Measurements from ENCODE around the gene FOXP1.

DNA sequence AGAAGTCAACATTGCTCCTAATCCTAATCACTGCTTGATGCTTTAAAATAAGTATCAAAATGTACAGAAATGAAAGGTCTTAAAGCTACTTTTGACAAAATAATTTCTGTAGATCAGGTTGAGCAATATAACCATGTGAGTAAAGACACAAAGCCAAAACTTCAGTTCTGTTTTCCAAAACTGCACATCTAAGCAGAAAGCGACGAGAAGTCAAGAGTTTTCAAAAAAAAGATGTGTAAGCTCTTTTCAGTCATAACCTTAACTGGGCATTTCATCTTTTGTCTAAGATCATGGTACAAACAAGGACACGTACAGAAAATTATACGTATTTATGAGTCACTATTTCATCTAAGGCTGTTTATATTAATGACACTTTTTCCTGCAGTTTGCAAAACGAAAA is 608.8 kb downstream of the FOXP1 start:
- TF ChIP-seq, protein P1, sequence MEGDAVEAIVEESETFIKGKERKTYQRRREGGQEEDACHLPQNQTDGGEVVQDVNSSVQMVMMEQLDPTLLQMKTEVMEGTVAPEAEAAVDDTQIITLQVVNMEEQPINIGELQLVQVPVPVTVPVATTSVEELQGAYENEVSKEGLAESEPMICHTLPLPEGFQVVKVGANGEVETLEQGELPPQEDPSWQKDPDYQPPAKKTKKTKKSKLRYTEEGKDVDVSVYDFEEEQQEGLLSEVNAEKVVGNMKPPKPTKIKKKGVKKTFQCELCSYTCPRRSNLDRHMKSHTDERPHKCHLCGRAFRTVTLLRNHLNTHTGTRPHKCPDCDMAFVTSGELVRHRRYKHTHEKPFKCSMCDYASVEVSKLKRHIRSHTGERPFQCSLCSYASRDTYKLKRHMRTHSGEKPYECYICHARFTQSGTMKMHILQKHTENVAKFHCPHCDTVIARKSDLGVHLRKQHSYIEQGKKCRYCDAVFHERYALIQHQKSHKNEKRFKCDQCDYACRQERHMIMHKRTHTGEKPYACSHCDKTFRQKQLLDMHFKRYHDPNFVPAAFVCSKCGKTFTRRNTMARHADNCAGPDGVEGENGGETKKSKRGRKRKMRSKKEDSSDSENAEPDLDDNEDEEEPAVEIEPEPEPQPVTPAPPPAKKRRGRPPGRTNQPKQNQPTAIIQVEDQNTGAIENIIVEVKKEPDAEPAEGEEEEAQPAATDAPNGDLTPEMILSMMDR (IDR thresholded peaks at IDR 0.05): no peak
- TF ChIP-seq POLR2A (IDR thresholded peaks at IDR 0.05): no peak
